A549 (cell line): ENCODE results near the gene CHML. TPM values are rescaled to one million over a fixed set of nuclear protein-coding genes. Genes with fewer than 3 reads are reported as not detected.

ENCODE experiments used
- ATAC-seq, 2 experiments: fragments of 200-7000 bp in 1 of 2; fragments of >200 bp in 1 of 2; cut with Nextera tagmentation in 1 of 2; cut with Tn5 transposase in 1 of 2; 3 replicates each; pipeline versions ENCODE4 v1.8.0 to v1.9.1; 2018 to 2020; ENCODE audit warnings: mild to moderate bottlenecking in 1 of 2, moderate library complexity in 1 of 2
- CTCF ChIA-PET: fragments of 300-600 bp; sonication (Branson Sonifier 250); formaldehyde crosslinking; extraction: SDS; loops from one replicate; lab custom pipeline; 2021; ENCODE audit warnings: antibody characterized with exemption, inconsistent platforms; lab: Yijun Ruan, JAX
- POLR2A ChIA-PET: fragments of 350-600 bp; formaldehyde crosslinking; extraction: SDS; loops from one replicate; lab custom pipeline; 2021; ENCODE audit warnings: antibody characterized with exemption, inconsistent platforms; lab: Yijun Ruan, JAX
- DNase-seq, 2 experiments: peaks; one replicate each; pipeline versions ENCODE4 v3.0.0 to v3.0.0-alpha.2; 2011 to 2016; ENCODE audit warnings: low read depth in 1 of 2, low spot score in 1 of 2
- FAIRE-seq: peaks from 2 replicates; lab custom pipeline; 2011; peaks lifted over from hg19 to GRCh38; lab: Jason Lieb, UNC
- H3K27ac ChIP-seq, 2 experiments: fragments of >200 bp; sonication (Bioruptor Twin); formaldehyde crosslinking; 3 replicates each; pipeline ENCODE4 v1.5.1; 2016 to 2017
- H3K4me1 ChIP-seq: fragments of >200 bp; sonication (Bioruptor Twin); formaldehyde crosslinking; 3 replicates; pipeline ENCODE4 v1.6.1; 2016
- H3K4me2 ChIP-seq: fragments of >200 bp; sonication (Bioruptor Twin); formaldehyde crosslinking; 3 replicates; pipeline ENCODE4 v1.6.1; 2016
- H3K4me3 ChIP-seq: fragments of >200 bp; sonication (Bioruptor Twin); formaldehyde crosslinking; 3 replicates; pipeline ENCODE4 v1.5.1; 2016
- H3K9me3 ChIP-seq: fragments of >200 bp; sonication (Bioruptor Twin); formaldehyde crosslinking; 3 replicates; pipeline ENCODE4 v1.6.1; 2016
- BCL3 ChIP-seq: fragments of >200 bp; sonication (Bioruptor Twin); formaldehyde crosslinking; IDR thresholded peaks from 3 replicates; pipeline ENCODE4 v1.6.1; 2016
- EHMT2 ChIP-seq: fragments of 200-600 bp; sonication (generic); IDR thresholded peaks from 2 replicates; pipeline ENCODE4 v1.6.1; 2016; ENCODE audit warnings: antibody characterized with exemption, low read depth, mild to moderate bottlenecking, moderate library complexity
- ELK1 ChIP-seq: fragments of 150-350 bp; IDR thresholded peaks from 2 replicates; pipeline ENCODE4 v1.6.1; 2014; ENCODE audit warnings: low read depth, mild to moderate bottlenecking, low read length
- ESRRA ChIP-seq: fragments of 150-350 bp; IDR thresholded peaks from 2 replicates; pipeline ENCODE4 v1.6.1; 2014; ENCODE audit warnings: mild to moderate bottlenecking, low read length, borderline replicate concordance
- FOSB ChIP-seq: fragments of 250-450 bp; sonication (Bioruptor Pico); IDR thresholded peaks from 2 replicates; pipeline ENCODE4 v1.5.0; 2020; ENCODE audit warnings: mild to moderate bottlenecking, moderate library complexity
- FOSL2 ChIP-seq, 2 experiments: fragments of 450-650 bp in 1 of 2; fragments of >200 bp in 1 of 2; sonication (Bioruptor Twin) in 1 of 2; formaldehyde crosslinking; IDR thresholded peaks; 2 replicates each; pipeline versions ENCODE4 v1.5.0 to v1.6.1; 2016 to 2020; ENCODE audit warnings: mild to moderate bottlenecking in 1 of 2, moderate library complexity in 1 of 2
- FOXS1 ChIP-seq: fragments of 250-450 bp; sonication (Bioruptor Pico); IDR thresholded peaks from 2 replicates; pipeline ENCODE4 v1.5.0; 2020; ENCODE audit warnings: mild to moderate bottlenecking, moderate library complexity
- HDAC2 ChIP-seq: fragments of 200-600 bp; sonication (generic); IDR thresholded peaks from 2 replicates; pipeline ENCODE4 v1.6.1; 2016
- HES2 ChIP-seq: fragments of >200 bp; sonication (Bioruptor Twin); formaldehyde crosslinking; IDR thresholded peaks from 2 replicates; pipeline ENCODE4 v1.6.1; 2016
- HOXB5 ChIP-seq: fragments of 250-450 bp; sonication (Bioruptor Pico); IDR thresholded peaks from 2 replicates; pipeline ENCODE4 v1.5.0; 2020; ENCODE audit warnings: mild to moderate bottlenecking, moderate library complexity
- JUN ChIP-seq, 2 experiments: fragments of >200 bp; sonication (Bioruptor Twin); formaldehyde crosslinking; IDR thresholded peaks; 2 replicates in 1 of 2; 3 replicates in 1 of 2; pipeline ENCODE4 v1.6.1; 2016 to 2017
- MAFK ChIP-seq: fragments of 450-650 bp; IDR thresholded peaks from 2 replicates; pipeline ENCODE4 v1.6.1; 2014; ENCODE audit not compliant: partially characterized antibody
- NPAS2 ChIP-seq: fragments of 250-450 bp; sonication (Bioruptor Pico); IDR thresholded peaks from 2 replicates; pipeline ENCODE4 v1.8.0; 2022; ENCODE audit warnings: mild to moderate bottlenecking, moderate library complexity, borderline replicate concordance
- POLR2AphosphoS2 ChIP-seq: conservative IDR thresholded peaks from 2 replicates; pipeline ENCODE4 v1.6.1; 2012; ENCODE audit warnings: low read length, improper control_type of control experiment, inconsistent platforms
- RARB ChIP-seq: fragments of 250-450 bp; sonication (Bioruptor Pico); IDR thresholded peaks from 2 replicates; pipeline ENCODE4 v1.8.0; 2021; ENCODE audit warnings: mild to moderate bottlenecking, moderate library complexity
- SMC3 ChIP-seq: fragments of >200 bp; sonication (Bioruptor Twin); formaldehyde crosslinking; IDR thresholded peaks from 3 replicates; pipeline ENCODE4 v1.6.1; 2018; ENCODE audit warnings: inconsistent platforms
- TFCP2L1 ChIP-seq: fragments of 250-450 bp; sonication (Bioruptor Pico); IDR thresholded peaks from 2 replicates; pipeline ENCODE4 v1.5.0; 2021; ENCODE audit warnings: mild to moderate bottlenecking
- TP53 ChIP-seq: fragments of 250-450 bp; sonication (Bioruptor Pico); IDR thresholded peaks from 2 replicates; pipeline ENCODE4 v1.5.0; 2021; ENCODE audit warnings: mild to moderate bottlenecking, moderate library complexity
- WGBS: methylation state at CpG from one replicate; pipeline ENCODE4 v1.1.6; 2017; ENCODE audit errors: missing lambda C conversion rate; 5-methylcytosine and 5-hydroxymethylcytosine counted together
- polyA plus RNA-seq, 4 experiments: library from polyadenylated mRNA; depleted of rRNA in 3 of 4; stranded (reverse); fragments of >200 nt; fragmentation: RNase III in 1 of 4; extraction: RNeasy Plus Mini Kit Qiagen cat#74134 plus additional on column Dnase treatment in 1 of 4; gene quantifications; 2 replicates in 3 of 4; 3 replicates in 1 of 4; pipeline ENCODE4 v1.2.3, GENCODE V29; 2011 to 2017

The CHML gene
- polyA plus RNA-seq, 2 of the 4 experiments (the other 2 are of a cell fraction) = 8.8 to 15.2 TPM

GRCh38 chr1:241638099-241638682 lies 2.0 kb downstream of the CHML start:
- ChIA-PET CTCF (interaction anchor here (0.7 to 4.2 kb wide), 8 partner anchors 8 to 197 kb away, joined by 3 to 24 read pairs (median 4); no protein-coding TSS in a partner anchor), POLR2A (no interaction called here)
- H3K9me3 ChIP-seq = no peaks in the 10 kb centered on the region; the same call in 1 of the 3 replicates
- TF ChIP-seq TFCP2L1 (CRISPR knock-in tag) (no peak), FOSB (no peak), ELK1 (no peak), MAFK (no peak), RARB (CRISPR knock-in tag) (no peak), JUN (IDR thresholded peaks at IDR 0.05) (no peak), ESRRA (no peak)
- FAIRE-seq (no peak), ATAC-seq (no peak), DNase-seq (no peak)
- 26% methylated on average over 5 of the region's 5 CpGs for WGBS
- H3K4me1 ChIP-seq = peaks cover 43% of the 10 kb centered on the region
- peak overlapping the region; percentile 64 to 89 for H3K27ac ChIP-seq
- peak overlapping the region; percentile 74 for H3K4me3 ChIP-seq
- H3K4me2 ChIP-seq = peak overlapping the region; percentile 88

- peaks cover 42% of the 10 kb centered on the region for H3K4me1 ChIP-seq
- FAIRE-seq (no peak), DNase-seq (no peak), ATAC-seq (no peak)
- TF ChIP-seq POLR2AphosphoS2 (no peak), HES2 (no peak), NPAS2 (CRISPR knock-in tag) (no peak), TP53 (CRISPR knock-in tag) (no peak)
- peak overlapping the region; percentile 64 to 89; a peak in 5 of 6 replicates for H3K27ac ChIP-seq
- CTCF ChIA-PET = interaction anchor here (0.7 to 4.2 kb wide), 8 partner anchors 9 to 197 kb away, joined by 3 to 24 read pairs (median 4); no protein-coding TSS in a partner anchor
- H3K9me3 ChIP-seq = no peaks in the 10 kb centered on the region
- WGBS = 63% methylated on average over 4 of the region's 4 CpGs
- POLR2A ChIA-PET = no interaction called here
- peak overlapping the region; percentile 88 for H3K4me2 ChIP-seq
- H3K4me3 ChIP-seq = peak overlapping the region; percentile 74
Observed at GRCh38 chr1:241637604-241638003, 2.6 kb downstream of the CHML start.

- DNase-seq (no peak), FAIRE-seq (no peak), ATAC-seq (no peak)
- ChIA-PET CTCF (interaction anchor here (0.7 to 4.2 kb wide), 4 partner anchors 9 to 189 kb away, joined by 3 to 24 read pairs (median 4); no protein-coding TSS in a partner anchor), POLR2A (no interaction called here)
- Histone ChIP-seq H3K4me1 (peaks cover 38% of the 10 kb centered on the region), H3K4me3 (peak overlapping the region; percentile 74), H3K9me3 (no peaks in the 10 kb centered on the region), H3K27ac (peak overlapping the region; percentile 64 to 89; a peak in 3 of 6 replicates), H3K4me2 (peak overlapping the region; percentile 88)
- TF ChIP-seq HDAC2 (no peak), SMC3 (no peak), FOXS1 (CRISPR knock-in tag) (no peak), BCL3 (no peak), HOXB5 (no peak), FOSL2 (IDR thresholded peaks at IDR 0.05) (no peak), FOSL2 (CRISPR knock-in tag; IDR thresholded peaks at IDR 0.05) (no peak), FOSB (no peak)
Observed at GRCh38 chr1:241637046-241637590, 3.1 kb downstream of the CHML start.

GRCh38 chr1:241636291-241636690 lies 3.9 kb downstream of the CHML start:
- no peak overlapping the region for H3K4me3 ChIP-seq

More at GRCh38 chr1:241636291-241636690, 3.9 kb downstream of the CHML start:
- 86% methylated on average over 1 of the region's 1 CpG for WGBS
- no peak for FAIRE-seq
- Histone ChIP-seq H3K9me3 (no peaks in the 10 kb centered on the region), H3K4me2 (peak overlapping the region; percentile 88), H3K27ac (no peak overlapping the region), H3K4me1 (peaks cover 39% of the 10 kb centered on the region)
- CTCF ChIA-PET = interaction anchor here (0.7 to 4.2 kb wide), 2 partner anchors 9 to 25 kb away, joined by 3 to 24 read pairs; no protein-coding TSS in a partner anchor
- no peak for ATAC-seq
- POLR2A ChIA-PET = no interaction called here
- DNase-seq = no peak
- TF ChIP-seq EHMT2 = no peak
